Measurements from ENCODE around the gene ANKRD28.

ANKRD28 gene

DNA sequence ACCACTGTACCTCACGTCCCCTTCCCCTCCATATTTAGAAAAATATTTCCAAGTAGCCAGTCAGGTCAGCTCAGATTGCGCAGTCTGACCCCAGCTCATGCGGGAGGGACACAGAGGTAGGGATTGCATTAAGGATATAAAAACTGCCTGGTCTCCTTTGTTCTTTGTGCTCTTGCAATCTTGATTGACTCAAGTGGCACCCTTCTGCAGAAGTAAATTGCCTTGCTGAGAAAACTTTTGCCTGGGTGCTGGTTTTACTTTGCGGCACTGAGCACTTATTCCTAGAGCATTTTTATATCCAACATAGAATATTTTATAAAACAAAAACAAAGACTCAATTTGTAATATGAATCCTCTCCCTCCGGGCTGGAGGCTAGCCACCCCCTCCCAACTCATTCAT is 141.4 kb downstream of the ANKRD28 start:
- no peak for DNase-seq
- intact Hi-C loops (cut with DNase I; ENCODE audit: low total_unique reads): no loop called here
- Histone ChIP-seq H3K4me1 (no peaks in the 10 kb centered on the region), H3K36me3 (no peaks in the 10 kb centered on the region), H3K4me3 (no peak overlapping the region), H3K9me3 (peaks cover 0 to 18% (median 9%) of the 10 kb centered on the region in 3 donors), H3K27me3 (no peaks in the 10 kb centered on the region), H3K27ac (no peak overlapping the region)
- TF ChIP-seq, protein P1, sequence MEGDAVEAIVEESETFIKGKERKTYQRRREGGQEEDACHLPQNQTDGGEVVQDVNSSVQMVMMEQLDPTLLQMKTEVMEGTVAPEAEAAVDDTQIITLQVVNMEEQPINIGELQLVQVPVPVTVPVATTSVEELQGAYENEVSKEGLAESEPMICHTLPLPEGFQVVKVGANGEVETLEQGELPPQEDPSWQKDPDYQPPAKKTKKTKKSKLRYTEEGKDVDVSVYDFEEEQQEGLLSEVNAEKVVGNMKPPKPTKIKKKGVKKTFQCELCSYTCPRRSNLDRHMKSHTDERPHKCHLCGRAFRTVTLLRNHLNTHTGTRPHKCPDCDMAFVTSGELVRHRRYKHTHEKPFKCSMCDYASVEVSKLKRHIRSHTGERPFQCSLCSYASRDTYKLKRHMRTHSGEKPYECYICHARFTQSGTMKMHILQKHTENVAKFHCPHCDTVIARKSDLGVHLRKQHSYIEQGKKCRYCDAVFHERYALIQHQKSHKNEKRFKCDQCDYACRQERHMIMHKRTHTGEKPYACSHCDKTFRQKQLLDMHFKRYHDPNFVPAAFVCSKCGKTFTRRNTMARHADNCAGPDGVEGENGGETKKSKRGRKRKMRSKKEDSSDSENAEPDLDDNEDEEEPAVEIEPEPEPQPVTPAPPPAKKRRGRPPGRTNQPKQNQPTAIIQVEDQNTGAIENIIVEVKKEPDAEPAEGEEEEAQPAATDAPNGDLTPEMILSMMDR (IDR thresholded peaks at IDR 0.05): no peak

DNA sequence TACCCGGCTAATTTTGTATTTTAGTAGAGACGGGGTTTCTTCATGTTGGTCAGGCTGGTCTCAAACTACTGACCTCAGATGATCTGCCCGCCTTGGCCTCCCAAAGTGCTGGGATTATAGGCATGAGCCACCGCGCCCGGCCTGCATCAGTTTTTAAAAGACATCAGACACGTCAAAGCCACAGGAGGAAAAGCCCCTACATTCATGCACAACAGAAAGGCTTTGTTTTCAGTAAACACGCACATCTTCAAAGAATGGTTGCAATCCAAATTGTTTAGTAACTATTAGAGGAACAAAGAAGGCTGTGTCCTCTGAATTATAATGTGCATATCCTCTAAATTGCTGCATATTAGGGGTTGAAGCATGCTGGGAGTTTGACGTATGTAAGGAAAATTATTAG is 142.9 kb downstream of the ANKRD28 start:
- H3K27me3 ChIP-seq: no peaks in the 10 kb centered on the region
- intact Hi-C loops (cut with DNase I; ENCODE audit: low total_unique reads): no loop called here
- no peak overlapping the region for H3K27ac ChIP-seq
- TF ChIP-seq, protein P1 (IDR thresholded peaks at IDR 0.05): no peak
- no peak for DNase-seq
- peaks cover 0 to 18% (median 9%) of the 10 kb centered on the region in 3 donors for H3K9me3 ChIP-seq
- H3K4me1 ChIP-seq: no peaks in the 10 kb centered on the region
- no peak overlapping the region for H3K4me3 ChIP-seq
- H3K36me3 ChIP-seq: no peaks in the 10 kb centered on the region

DNA sequence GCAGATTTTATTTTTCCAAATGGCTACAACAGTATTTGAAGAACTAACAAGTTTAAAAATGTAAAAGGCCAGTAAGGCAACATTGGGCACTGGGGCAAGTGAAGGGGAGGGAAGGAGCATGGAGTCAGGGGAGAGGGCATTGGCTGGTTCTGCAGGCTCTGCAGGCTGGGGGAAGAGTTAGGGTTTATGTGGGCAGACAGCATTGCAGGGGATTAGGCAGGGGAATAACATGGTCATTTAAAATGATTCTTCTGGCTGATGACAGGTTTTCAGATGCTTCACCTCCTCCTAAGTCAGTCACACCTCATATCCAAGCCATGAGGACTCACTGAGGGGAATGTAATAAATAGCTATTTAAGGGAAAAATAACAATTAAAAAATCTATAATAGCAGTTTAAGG is 143.7 kb downstream of the ANKRD28 start:
- no peak for DNase-seq
- TF ChIP-seq, protein P1 (IDR thresholded peaks at IDR 0.05): no peak
- Histone ChIP-seq H3K4me3 (no peak overlapping the region), H3K36me3 (no peaks in the 10 kb centered on the region), H3K4me1 (no peaks in the 10 kb centered on the region), H3K27ac (no peak overlapping the region), H3K9me3 (peaks cover 0 to 18% (median 9%) of the 10 kb centered on the region in 3 donors), H3K27me3 (no peaks in the 10 kb centered on the region)
- intact Hi-C loops (cut with DNase I; ENCODE audit: low total_unique reads): no loop called here

DNA sequence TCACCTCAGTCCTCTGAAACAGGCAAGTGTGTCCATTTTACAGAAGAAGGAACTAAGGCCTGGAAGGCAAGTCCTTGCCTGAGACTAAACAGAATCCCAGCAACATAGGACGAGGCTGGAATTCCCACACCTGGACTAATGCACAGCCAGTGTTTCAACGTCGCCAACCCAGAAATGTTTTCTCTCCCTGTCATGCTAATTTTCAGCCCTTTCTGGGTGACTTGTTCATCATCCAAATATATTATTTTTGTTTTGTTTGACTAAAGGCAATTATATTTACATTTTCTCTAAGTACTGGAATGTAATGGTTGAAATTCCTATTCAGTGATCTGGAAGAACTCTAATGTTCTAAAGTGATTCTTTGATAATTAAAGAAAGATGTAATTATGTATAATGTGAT is 144.5 kb downstream of the ANKRD28 start:
- TF ChIP-seq, protein P1 (IDR thresholded peaks at IDR 0.05): no peak
- Histone ChIP-seq H3K4me3 (no peak overlapping the region), H3K27ac (no peak overlapping the region), H3K36me3 (no peaks in the 10 kb centered on the region), H3K27me3 (no peaks in the 10 kb centered on the region), H3K4me1 (no peaks in the 10 kb centered on the region), H3K9me3 (peaks cover 0 to 18% (median 9%) of the 10 kb centered on the region in 3 donors)
- intact Hi-C loops (cut with DNase I; ENCODE audit: low total_unique reads): no loop called here
- no peak for DNase-seq

DNA sequence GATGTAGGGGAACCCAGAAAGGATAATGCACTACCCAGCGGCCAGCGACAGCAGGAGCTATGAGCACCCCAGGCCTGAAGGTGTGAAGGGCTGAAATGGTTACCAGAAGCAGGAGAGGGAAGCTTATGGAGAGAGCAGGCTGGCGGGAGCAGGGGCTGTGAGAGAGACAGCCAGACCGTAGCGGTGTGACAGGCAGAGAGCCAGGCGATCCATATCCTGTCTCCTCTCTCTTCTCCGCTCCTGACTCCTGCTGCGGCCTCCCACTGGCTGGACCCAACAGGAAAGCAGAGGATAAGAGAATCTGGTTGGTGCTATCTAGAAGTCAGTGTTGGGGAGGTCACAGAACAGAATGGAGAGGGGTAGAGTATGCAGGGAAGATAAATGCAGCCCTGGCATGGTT is 146.4 kb downstream of the ANKRD28 start:
- Histone ChIP-seq H3K27ac (no peak overlapping the region), H3K36me3 (no peaks in the 10 kb centered on the region), H3K4me1 (peaks cover 0 to 18% (median 15%) of the 10 kb centered on the region in 4 donors), H3K27me3 (no peaks in the 10 kb centered on the region), H3K4me3 (no peak overlapping the region), H3K9me3 (peaks cover 0 to 3% (median 0%) of the 10 kb centered on the region in 3 donors)
- TF ChIP-seq, protein P1 (IDR thresholded peaks at IDR 0.05): no peak
- intact Hi-C loops (cut with DNase I; ENCODE audit: low total_unique reads): no loop called here
- DNase-seq: no peak

DNA sequence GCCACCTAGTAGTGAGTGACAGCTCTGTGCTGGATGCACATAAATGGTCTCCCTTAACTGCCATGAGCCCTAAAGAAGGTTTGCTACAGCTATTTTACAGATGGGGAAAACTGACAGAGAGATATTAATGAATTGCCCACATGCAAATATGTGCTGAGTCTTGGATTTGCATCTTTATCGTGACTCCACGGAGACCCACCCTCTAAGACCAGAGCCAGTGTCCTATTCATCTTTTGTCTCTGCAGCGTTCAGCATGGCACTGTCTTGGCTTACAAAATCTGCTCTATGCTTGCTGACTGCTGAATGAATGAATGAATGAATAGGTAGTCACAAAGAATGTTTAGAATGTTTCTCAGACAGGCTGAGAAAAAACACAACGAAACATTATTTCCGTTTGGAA is 147.9 kb downstream of the ANKRD28 start:
- Histone ChIP-seq H3K27me3 (no peaks in the 10 kb centered on the region), H3K9me3 (no peaks in the 10 kb centered on the region), H3K4me1 (peaks cover 0 to 33% (median 21%) of the 10 kb centered on the region in 4 donors), H3K4me3 (no peak overlapping the region), H3K27ac (no peak overlapping the region), H3K36me3 (no peaks in the 10 kb centered on the region)
- DNase-seq: no peak
- TF ChIP-seq, protein P1 (IDR thresholded peaks at IDR 0.05): no peak
- intact Hi-C loops (cut with DNase I; ENCODE audit: low total_unique reads): no loop called here

Measured in tibial artery (tissue), 4 donors.